BE2C (cell line): ENCODE results near the gene SULT1C3.

Experiments used
- DNase-seq: peaks from one replicate; pipeline ENCODE4 v3.0.0-alpha.2; 2020
- H3K27me3 ChIP-seq: fragments of 250-450 bp; sonication (Bioruptor Pico); 2 replicates; pipeline ENCODE4 v1.5.1; 2020; ENCODE audit warnings: mild to moderate bottlenecking
- H3K36me3 ChIP-seq: fragments of 250-450 bp; sonication (Bioruptor Pico); 2 replicates; pipeline ENCODE4 v1.5.1; 2020; ENCODE audit warnings: mild to moderate bottlenecking
- H3K4me1 ChIP-seq: fragments of 250-450 bp; sonication (Bioruptor Pico); 2 replicates; pipeline ENCODE4 v1.5.1; 2020
- H3K4me3 ChIP-seq: 2 replicates; pipeline ENCODE4 v1.5.1; 2011; ENCODE audit warnings: low read depth, low read length
- H3K9me3 ChIP-seq: fragments of 250-450 bp; sonication (Bioruptor Pico); 2 replicates; pipeline ENCODE4 v1.5.1; 2020
- CTCF ChIP-seq: IDR thresholded peaks from 2 replicates; pipeline ENCODE4 v1.5.1; 2012; ENCODE audit warnings: mild to moderate bottlenecking, low read depth, low read length

The SULT1C3 gene

DNA sequence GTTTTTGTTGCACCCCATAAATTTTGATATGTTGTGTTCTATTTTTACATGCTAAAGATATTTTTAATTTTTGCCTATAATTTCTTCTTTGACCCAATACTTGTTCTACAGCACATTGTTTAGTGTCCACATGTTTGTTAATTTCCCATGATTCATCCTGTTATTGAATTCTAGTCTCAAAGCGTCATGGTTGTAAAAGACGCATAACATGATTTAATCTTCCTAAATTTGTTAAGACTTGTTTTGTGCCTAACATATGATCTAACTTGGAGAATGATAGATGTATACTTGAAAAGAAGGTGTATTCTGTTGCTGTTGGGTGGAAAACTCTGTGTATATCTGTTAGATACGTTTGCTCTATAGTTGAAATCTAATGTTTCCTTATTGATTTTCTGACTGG lies 27.1 kb upstream of the SULT1C3 start:
- H3K36me3 ChIP-seq = no peaks in the 10 kb centered on the region
- no peaks in the 10 kb centered on the region for H3K27me3 ChIP-seq
- DNase-seq = no peak
- TF ChIP-seq CTCF = no peak
- H3K4me3 ChIP-seq = no peak overlapping the region
- H3K4me1 ChIP-seq = no peaks in the 10 kb centered on the region
- H3K9me3 ChIP-seq = no peaks in the 10 kb centered on the region

DNA sequence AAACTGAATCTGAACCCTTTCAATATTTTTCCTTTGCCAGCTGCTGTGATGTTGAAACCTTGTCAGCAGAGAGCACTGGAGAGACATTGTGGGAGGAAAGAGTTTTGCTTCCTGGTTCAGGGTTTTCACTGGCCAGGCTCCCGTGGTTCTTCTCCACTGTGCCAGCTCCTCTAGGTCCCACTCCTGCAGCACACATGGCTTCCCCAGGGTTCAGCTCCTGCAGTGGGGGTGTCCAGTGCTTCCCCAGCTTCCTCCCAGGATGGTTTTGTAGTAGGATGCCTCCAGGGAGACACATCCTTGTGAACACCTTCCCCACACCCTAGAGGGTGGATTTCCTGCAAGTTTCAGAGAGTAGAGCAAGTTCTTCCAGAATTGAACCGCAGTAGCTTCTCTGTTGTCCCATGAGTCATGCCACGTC lies 24.0 kb upstream of the SULT1C3 start:
- Histone ChIP-seq H3K4me3 (no peak overlapping the region), H3K27me3 (no peaks in the 10 kb centered on the region), H3K9me3 (no peaks in the 10 kb centered on the region), H3K36me3 (no peaks in the 10 kb centered on the region), H3K4me1 (no peaks in the 10 kb centered on the region)
- no peak for DNase-seq
- no peak for TF ChIP-seq CTCF

DNA sequence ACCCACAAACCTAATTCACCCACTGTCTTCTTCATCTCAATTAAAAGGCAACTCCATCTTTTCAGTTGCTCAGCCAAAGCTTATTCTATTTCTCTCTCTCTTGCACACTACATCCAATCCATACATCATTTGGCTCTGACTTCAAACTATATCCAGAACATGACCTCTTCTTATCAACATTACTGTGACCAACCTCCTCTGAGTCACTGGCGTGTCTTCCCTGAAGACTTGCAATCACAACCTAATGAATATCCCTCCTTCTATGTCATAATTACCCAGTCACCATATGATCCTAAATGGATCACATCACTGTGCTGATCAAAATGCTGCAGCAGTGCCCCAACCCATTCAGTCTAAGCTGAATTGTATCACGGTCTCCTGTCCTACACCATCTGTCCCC lies 22.6 kb upstream of the SULT1C3 start:
- Histone ChIP-seq H3K4me1 (no peaks in the 10 kb centered on the region), H3K36me3 (no peaks in the 10 kb centered on the region), H3K4me3 (no peak overlapping the region), H3K27me3 (no peaks in the 10 kb centered on the region), H3K9me3 (no peaks in the 10 kb centered on the region)
- DNase-seq = no peak
- no peak for TF ChIP-seq CTCF

DNA sequence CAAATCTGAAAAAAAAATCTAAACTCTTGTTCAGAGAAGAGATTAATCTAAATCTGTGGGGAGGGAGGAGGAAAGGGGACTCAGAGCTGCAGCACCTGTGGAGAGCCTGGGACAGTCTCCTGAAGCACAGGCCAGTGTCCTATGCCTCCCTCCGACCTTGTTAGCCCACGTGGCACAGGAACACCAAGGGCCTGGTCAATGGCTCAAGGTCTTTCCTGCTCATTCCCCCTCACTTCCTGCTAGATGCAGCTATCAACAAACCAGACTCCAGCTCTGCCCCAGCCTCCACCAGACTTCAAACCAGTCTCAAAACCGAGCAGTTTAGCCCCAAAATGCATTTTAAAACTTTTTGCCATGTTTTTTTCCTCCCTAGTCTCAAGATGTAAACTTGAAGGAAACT lies 20.1 kb upstream of the SULT1C3 start:
- TF ChIP-seq CTCF = no peak
- Histone ChIP-seq H3K36me3 (no peaks in the 10 kb centered on the region), H3K9me3 (no peaks in the 10 kb centered on the region), H3K4me3 (no peak overlapping the region), H3K27me3 (no peaks in the 10 kb centered on the region), H3K4me1 (no peaks in the 10 kb centered on the region)
- DNase-seq = no peak

- no peak for DNase-seq
- Histone ChIP-seq H3K9me3 (no peaks in the 10 kb centered on the region), H3K36me3 (no peaks in the 10 kb centered on the region), H3K27me3 (no peaks in the 10 kb centered on the region), H3K4me3 (no peak overlapping the region), H3K4me1 (no peaks in the 10 kb centered on the region)
- TF ChIP-seq CTCF = no peak
Measured at GRCh38 chr2:108220191-108220590, 19.6 kb upstream of the SULT1C3 start.

DNA sequence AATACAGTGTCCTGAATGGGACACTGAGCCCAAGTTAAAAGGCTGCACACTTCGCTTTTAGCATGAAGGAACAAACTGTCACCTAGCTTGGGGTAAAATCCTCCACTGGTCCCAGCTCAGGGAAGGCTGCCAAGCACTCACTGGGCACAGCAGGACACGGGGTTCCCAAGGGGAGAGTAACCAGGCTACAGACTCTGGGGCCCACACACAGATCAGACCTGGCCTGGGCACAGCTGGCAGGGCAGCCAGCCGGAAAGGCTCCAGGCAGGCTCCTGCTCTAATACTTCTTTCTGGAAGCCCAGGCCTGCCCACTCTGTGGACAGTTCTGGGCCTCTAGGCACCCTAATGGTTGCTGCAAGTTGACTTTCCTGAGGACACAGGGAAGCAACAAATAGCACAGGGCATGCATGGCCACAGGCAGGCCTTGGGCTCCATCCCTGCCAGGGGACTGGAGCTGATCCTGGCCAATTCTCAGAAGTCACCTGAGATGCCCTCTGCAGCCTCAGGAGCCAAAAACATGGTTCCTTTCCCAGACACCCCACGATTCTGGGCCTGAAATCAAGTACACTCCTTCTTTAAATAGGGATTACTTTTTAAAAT lies 18.7 kb upstream of the SULT1C3 start:
- no peak overlapping the region for H3K4me3 ChIP-seq
- no peak for DNase-seq
- no peaks in the 10 kb centered on the region for H3K27me3 ChIP-seq
- H3K36me3 ChIP-seq = no peaks in the 10 kb centered on the region
- TF ChIP-seq CTCF = no peak
- H3K9me3 ChIP-seq = no peaks in the 10 kb centered on the region
- no peaks in the 10 kb centered on the region for H3K4me1 ChIP-seq
